Measurements from ENCODE around the gene ZNF107.

ZNF107 gene

DNA sequence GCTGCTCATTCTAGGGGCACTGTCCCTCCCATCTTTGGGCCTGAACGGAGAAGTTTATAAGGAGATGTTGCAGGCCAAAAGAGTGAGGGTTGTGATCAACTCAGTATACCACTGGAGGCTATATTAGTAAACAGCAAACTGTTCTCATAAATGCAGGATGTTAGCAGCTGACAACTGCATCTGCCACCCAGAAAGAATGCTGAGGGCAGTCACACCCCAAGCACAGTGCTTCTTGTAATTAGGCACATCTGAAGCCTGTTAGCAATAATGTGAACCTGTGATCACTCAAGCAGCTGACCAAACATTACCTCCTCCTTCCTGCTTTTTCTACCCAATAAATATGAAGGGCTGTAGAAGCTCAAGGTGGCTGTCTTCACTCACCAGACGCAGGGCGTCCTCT lies 89.9 kb downstream of the ZNF107 start:
- no peaks in the 10 kb centered on the region for H3K79me2 ChIP-seq (ENCODE audit: insufficient read depth, low read length)
- no peak overlapping the region for H3K9ac ChIP-seq (ENCODE audit: low read depth, low read length, poor library complexity, severe bottlenecking)
- no peaks in the 10 kb centered on the region for H4K20me1 ChIP-seq (ENCODE audit: insufficient read depth, low read length, poor library complexity, severe bottlenecking)
- no peaks in the 10 kb centered on the region for H3K9me3 ChIP-seq (ENCODE audit: insufficient read depth, low read depth, low read length)
- H3K36me3 ChIP-seq (ENCODE audit: insufficient read depth, low read length): no peaks in the 10 kb centered on the region
- no peaks in the 10 kb centered on the region for H3F3A ChIP-seq (ENCODE audit: low read depth)
- H3K4me3 ChIP-seq (ENCODE audit: low read length, poor library complexity, severe bottlenecking): no peak overlapping the region
- TF ChIP-seq, protein P1, sequence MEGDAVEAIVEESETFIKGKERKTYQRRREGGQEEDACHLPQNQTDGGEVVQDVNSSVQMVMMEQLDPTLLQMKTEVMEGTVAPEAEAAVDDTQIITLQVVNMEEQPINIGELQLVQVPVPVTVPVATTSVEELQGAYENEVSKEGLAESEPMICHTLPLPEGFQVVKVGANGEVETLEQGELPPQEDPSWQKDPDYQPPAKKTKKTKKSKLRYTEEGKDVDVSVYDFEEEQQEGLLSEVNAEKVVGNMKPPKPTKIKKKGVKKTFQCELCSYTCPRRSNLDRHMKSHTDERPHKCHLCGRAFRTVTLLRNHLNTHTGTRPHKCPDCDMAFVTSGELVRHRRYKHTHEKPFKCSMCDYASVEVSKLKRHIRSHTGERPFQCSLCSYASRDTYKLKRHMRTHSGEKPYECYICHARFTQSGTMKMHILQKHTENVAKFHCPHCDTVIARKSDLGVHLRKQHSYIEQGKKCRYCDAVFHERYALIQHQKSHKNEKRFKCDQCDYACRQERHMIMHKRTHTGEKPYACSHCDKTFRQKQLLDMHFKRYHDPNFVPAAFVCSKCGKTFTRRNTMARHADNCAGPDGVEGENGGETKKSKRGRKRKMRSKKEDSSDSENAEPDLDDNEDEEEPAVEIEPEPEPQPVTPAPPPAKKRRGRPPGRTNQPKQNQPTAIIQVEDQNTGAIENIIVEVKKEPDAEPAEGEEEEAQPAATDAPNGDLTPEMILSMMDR (conservative IDR thresholded peaks at IDR 0.05; ENCODE audit: low read length): no peak
- no peak for TF ChIP-seq EZH2phosphoT487 (IDR thresholded peaks at IDR 0.05; ENCODE audit: borderline replicate concordance)
- no peaks in the 10 kb centered on the region for H3K27me3 ChIP-seq (ENCODE audit: insufficient read depth, low read length, poor library complexity, severe bottlenecking)
- no peaks in the 10 kb centered on the region for H3K9me2 ChIP-seq (replicated peaks; ENCODE audit: low read depth, low read length)
- H2AFZ ChIP-seq (ENCODE audit: low read length): no peak overlapping the region
- no peak overlapping the region for H3K4me2 ChIP-seq (ENCODE audit: low read depth, low read length, poor library complexity, severe bottlenecking)
- no peaks in the 10 kb centered on the region for H3K4me1 ChIP-seq (ENCODE audit: insufficient read depth, low read length, poor library complexity, severe bottlenecking)

DNA sequence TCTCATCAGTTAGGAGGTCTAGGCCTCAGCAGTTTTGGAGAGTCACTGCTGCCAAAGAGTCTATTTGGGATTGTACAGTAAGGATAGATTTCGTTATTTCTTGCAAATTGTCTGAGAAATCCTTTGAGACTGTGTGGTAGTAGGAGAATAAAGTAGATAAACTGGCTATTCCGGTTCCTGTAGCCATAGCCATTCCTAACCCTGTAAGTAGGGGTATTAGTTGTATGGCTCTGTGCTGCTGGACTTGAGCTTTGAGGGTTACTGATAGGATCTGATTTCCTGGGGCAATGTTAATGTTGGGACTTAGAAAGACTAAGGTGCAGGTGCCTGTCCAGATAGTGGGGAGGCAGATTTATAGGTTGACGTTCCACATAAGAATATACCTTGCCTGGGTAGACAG lies 92.2 kb downstream of the ZNF107 start:
- Histone ChIP-seq H3F3A (ENCODE audit: low read depth) (no peaks in the 10 kb centered on the region), H3K9me3 (ENCODE audit: insufficient read depth, low read depth, low read length) (no peaks in the 10 kb centered on the region), H3K9me2 (replicated peaks; ENCODE audit: low read depth, low read length) (no peaks in the 10 kb centered on the region), H3K4me3 (ENCODE audit: low read length, poor library complexity, severe bottlenecking) (no peak overlapping the region), H3K79me2 (ENCODE audit: insufficient read depth, low read length) (no peaks in the 10 kb centered on the region), H3K4me2 (ENCODE audit: low read depth, low read length, poor library complexity, severe bottlenecking) (no peak overlapping the region), H3K36me3 (ENCODE audit: insufficient read depth, low read length) (no peaks in the 10 kb centered on the region), H4K20me1 (ENCODE audit: insufficient read depth, low read length, poor library complexity, severe bottlenecking) (no peaks in the 10 kb centered on the region), H2AFZ (ENCODE audit: low read length) (no peak overlapping the region), H3K27me3 (ENCODE audit: insufficient read depth, low read length, poor library complexity, severe bottlenecking) (no peaks in the 10 kb centered on the region), H3K9ac (ENCODE audit: low read depth, low read length, poor library complexity, severe bottlenecking) (no peak overlapping the region), H3K4me1 (ENCODE audit: insufficient read depth, low read length, poor library complexity, severe bottlenecking) (no peaks in the 10 kb centered on the region)
- TF ChIP-seq, protein P1 (conservative IDR thresholded peaks at IDR 0.05; ENCODE audit: low read length): no peak
- TF ChIP-seq EZH2phosphoT487 (IDR thresholded peaks at IDR 0.05; ENCODE audit: borderline replicate concordance): no peak

All from Loucy (cell line).